ENCODE results near the gene UBXN6. TPM values are rescaled to one million over a fixed set of nuclear protein-coding genes. Genes with fewer than 3 reads are reported as not detected.

The UBXN6 gene
- total RNA-seq, 1 donor, result 53.4 TPM

- Histone ChIP-seq H3K9me3 (ENCODE audit: low read depth, low read length) (no peaks in the 10 kb centered on the region), H3K4me3 (ENCODE audit: low read length) (no peak overlapping the region), H3K4me1 (ENCODE audit: insufficient read depth, low read length) (no peaks in the 10 kb centered on the region), H3K27me3 (ENCODE audit: insufficient read depth, low read length) (no peaks in the 10 kb centered on the region)
These were observed 41.1 kb upstream of the UBXN6 start for GRCh38 chr19:4498694-4499093.

DNA sequence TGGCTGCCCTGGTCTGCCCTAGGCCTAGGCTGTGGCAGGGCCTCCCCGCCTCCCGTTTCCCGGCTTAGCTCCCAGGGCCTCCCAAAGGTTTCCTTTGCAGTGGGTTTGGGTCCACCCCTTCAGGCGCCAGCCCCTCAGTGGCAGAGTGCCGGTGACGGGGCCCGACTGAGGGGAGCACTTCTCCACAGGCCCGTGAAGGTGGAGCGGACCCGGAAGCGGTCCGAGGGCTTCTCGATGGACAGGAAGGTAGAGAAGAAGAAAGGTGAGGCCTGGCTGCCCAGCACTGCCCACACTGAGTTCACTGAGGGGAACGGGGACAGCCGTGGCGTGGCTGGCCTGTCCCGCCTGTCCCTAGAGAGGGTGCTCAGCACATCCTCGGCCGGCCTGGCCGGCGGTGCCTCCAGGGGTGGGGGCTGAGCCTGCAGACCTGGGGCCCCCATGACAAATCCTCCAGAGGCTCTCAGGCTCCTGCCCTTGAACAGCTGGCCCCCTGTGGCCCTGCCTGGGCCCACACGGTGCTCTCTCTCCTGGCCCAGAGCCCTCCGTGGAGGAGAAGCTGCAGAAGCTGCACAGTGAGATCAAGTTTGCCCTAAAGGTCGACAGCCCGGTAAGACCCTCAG lies 40.3 kb upstream of the UBXN6 start:
- H3K4me1 ChIP-seq (ENCODE audit: insufficient read depth, low read length), result no peaks in the 10 kb centered on the region
- no peaks in the 10 kb centered on the region for H3K9me3 ChIP-seq (ENCODE audit: low read depth, low read length)
- no peaks in the 10 kb centered on the region for H3K27me3 ChIP-seq (ENCODE audit: insufficient read depth, low read length)

DNA sequence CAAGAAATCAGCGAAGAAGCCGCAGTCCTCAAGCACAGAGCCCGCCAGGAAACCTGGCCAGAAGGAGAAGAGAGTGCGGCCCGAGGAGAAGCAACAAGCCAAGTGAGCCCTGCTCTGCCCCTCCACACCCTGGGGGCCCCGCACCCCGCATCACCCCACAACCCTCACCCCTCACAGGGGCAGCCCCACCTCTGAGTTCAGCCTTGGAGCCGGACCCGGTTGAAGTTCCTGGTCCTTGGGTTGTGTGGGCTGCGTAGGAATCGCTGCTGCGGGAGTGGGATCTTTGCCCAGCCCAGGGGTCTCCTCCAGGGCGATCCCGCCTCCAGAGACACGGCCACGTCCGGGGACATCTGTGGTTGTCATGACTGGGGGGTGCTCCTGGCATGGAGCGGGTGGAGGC lies 38.7 kb upstream of the UBXN6 start:
- Histone ChIP-seq H3K9me3 (ENCODE audit: low read depth, low read length) (no peaks in the 10 kb centered on the region), H3K27me3 (ENCODE audit: insufficient read depth, low read length) (no peaks in the 10 kb centered on the region), H3K4me1 (ENCODE audit: insufficient read depth, low read length) (no peaks in the 10 kb centered on the region), H3K4me3 (ENCODE audit: low read length) (no peak overlapping the region)

More for the DNA sequence above, 40.3 kb upstream of the UBXN6 start:
- H3K4me3 ChIP-seq (ENCODE audit: low read length), result no peak overlapping the region

DNA sequence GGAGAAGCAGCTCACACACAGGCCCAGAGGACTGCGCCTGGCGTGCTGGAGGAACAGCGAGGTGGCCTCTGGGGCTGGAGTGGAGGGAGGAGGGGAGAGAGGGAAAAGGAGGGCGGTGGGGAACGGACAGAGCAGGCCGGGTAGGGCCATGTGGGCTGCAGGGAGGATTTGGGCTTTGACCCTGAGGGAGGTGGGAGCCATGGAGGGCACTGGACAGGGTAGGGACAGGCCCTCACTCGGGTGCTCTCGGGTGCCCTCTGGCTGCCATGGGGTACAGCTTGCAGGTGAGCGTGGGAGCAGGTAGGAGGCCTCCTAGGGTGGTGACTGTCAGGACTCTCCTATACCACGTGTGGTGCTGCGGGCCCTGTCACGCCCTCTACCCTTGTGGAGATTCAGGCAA lies 37.9 kb upstream of the UBXN6 start:
- H3K9me3 ChIP-seq (ENCODE audit: low read depth, low read length), result no peaks in the 10 kb centered on the region
- no peaks in the 10 kb centered on the region for H3K27me3 ChIP-seq (ENCODE audit: insufficient read depth, low read length)
- no peak overlapping the region for H3K4me3 ChIP-seq (ENCODE audit: low read length)
- H3K4me1 ChIP-seq (ENCODE audit: insufficient read depth, low read length), result no peaks in the 10 kb centered on the region

- no peaks in the 10 kb centered on the region for H3K27me3 ChIP-seq (ENCODE audit: insufficient read depth, low read length)
- H3K4me1 ChIP-seq (ENCODE audit: insufficient read depth, low read length), result no peaks in the 10 kb centered on the region
- H3K4me3 ChIP-seq (ENCODE audit: low read length), result no peak overlapping the region
- no peaks in the 10 kb centered on the region for H3K9me3 ChIP-seq (ENCODE audit: low read depth, low read length)
These were observed 37.1 kb upstream of the UBXN6 start for GRCh38 chr19:4494691-4495064.

- H3K4me3 ChIP-seq (ENCODE audit: low read length), result no peak overlapping the region
- no peaks in the 10 kb centered on the region for H3K4me1 ChIP-seq (ENCODE audit: insufficient read depth, low read length)
- H3K27me3 ChIP-seq (ENCODE audit: insufficient read depth, low read length), result no peaks in the 10 kb centered on the region
- no peaks in the 10 kb centered on the region for H3K9me3 ChIP-seq (ENCODE audit: low read depth, low read length)
These were observed 36.5 kb upstream of the UBXN6 start for GRCh38 chr19:4493929-4494690.

GRCh38 chr19:4493104-4493928 lies 35.7 kb upstream of the UBXN6 start:
- H3K4me3 ChIP-seq (ENCODE audit: low read length), result no peak overlapping the region
- no peaks in the 10 kb centered on the region for H3K27me3 ChIP-seq (ENCODE audit: insufficient read depth, low read length)
- H3K4me1 ChIP-seq (ENCODE audit: insufficient read depth, low read length), result no peaks in the 10 kb centered on the region
- H3K9me3 ChIP-seq (ENCODE audit: low read depth, low read length), result no peaks in the 10 kb centered on the region

GRCh38 chr19:4492337-4493103 lies 34.9 kb upstream of the UBXN6 start:
- Histone ChIP-seq H3K4me1 (ENCODE audit: insufficient read depth, low read length) (no peaks in the 10 kb centered on the region), H3K4me3 (ENCODE audit: low read length) (no peak overlapping the region), H3K9me3 (ENCODE audit: low read depth, low read length) (no peaks in the 10 kb centered on the region), H3K27me3 (ENCODE audit: insufficient read depth, low read length) (no peaks in the 10 kb centered on the region)

DNA sequence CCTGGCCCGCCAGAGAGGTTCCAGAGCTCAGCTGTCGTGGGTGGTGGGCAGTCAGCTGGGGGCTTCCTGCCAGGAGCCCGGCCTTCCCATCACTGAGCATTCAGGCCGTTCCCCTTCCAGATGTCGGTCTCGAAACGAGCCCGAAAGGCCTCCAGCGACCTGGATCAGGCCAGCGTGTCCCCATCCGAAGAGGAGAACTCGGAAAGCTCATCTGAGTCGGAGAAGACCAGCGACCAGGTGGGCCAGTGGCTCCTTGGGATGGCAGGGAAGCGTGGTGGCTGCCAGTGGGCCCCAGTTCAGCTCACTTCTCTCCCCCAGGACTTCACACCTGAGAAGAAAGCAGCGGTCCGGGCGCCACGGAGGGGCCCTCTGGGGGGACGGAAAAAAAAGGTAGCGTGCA lies 33.9 kb upstream of the UBXN6 start:
- Histone ChIP-seq H3K4me3 (ENCODE audit: low read length) (no peak overlapping the region), H3K9me3 (ENCODE audit: low read depth, low read length) (no peaks in the 10 kb centered on the region), H3K27me3 (ENCODE audit: insufficient read depth, low read length) (no peaks in the 10 kb centered on the region), H3K4me1 (ENCODE audit: insufficient read depth, low read length) (no peaks in the 10 kb centered on the region)

DNA sequence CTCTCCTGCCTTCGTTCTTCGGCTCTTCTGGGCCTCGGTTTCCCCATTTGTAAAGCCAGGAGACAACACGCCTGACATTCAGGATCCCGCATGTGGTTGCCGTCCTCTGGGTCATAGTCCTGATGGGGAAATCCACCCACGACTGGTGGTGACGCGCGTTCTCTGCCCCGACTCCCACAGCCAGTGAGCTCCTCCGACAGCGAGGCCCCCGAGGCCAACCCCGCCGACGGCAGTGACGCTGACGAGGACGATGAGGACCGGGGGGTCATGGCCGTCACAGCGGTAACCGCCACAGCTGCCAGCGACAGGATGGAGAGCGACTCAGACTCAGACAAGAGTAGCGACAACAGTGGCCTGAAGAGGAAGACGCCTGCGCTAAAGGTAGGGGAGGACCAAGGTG lies 30.9 kb upstream of the UBXN6 start:
- Histone ChIP-seq H3K9me3 (ENCODE audit: low read depth, low read length) (no peaks in the 10 kb centered on the region), H3K27me3 (ENCODE audit: insufficient read depth, low read length) (no peaks in the 10 kb centered on the region), H3K4me3 (ENCODE audit: low read length) (no peak overlapping the region), H3K4me1 (ENCODE audit: insufficient read depth, low read length) (no peaks in the 10 kb centered on the region)

DNA sequence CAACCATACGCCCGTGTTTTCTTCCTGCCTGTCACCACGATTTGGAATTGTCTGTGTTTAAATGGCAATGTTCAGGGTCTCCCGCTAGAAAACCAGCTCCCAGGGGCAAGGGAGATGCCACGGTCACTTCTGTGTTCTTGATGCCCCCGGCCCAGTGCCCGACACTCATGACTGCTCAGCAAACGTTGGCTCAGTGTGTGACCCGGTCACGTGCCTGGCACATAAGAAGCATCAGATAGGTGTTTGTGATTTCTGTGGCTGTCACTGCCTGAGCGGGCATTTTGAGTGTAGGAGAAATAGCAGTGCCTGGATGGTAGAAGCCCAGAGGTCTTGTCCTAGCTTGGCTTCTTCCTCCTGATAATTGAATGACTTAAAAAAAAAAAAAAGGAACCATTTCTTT lies 30.0 kb upstream of the UBXN6 start:
- H3K4me1 ChIP-seq (ENCODE audit: insufficient read depth, low read length), result no peaks in the 10 kb centered on the region
- no peak overlapping the region for H3K4me3 ChIP-seq (ENCODE audit: low read length)
- H3K9me3 ChIP-seq (ENCODE audit: low read depth, low read length), result no peaks in the 10 kb centered on the region
- no peaks in the 10 kb centered on the region for H3K27me3 ChIP-seq (ENCODE audit: insufficient read depth, low read length)

DNA sequence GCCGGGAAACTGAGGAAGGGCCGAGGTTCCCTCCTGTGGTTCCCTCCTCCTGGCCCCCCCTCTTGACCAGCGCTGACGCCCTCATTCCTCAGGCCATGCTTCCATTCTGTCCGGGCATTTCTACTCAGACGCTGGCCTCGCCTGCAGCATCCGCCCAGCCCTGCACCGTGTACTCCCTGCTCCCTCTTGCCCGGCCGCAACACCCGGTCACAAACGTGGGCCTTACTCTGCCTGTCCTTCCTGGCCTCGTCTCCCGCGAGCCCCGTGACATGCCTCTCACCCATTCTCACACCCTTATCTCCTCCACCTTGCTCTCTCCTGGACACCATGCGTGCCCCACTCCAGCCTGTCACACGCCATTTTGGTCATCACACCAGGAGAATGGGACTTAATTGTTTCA lies 25.8 kb upstream of the UBXN6 start:
- H3K4me1 ChIP-seq (ENCODE audit: insufficient read depth, low read length), result no peaks in the 10 kb centered on the region
- no peaks in the 10 kb centered on the region for H3K9me3 ChIP-seq (ENCODE audit: low read depth, low read length)
- H3K4me3 ChIP-seq (ENCODE audit: low read length), result no peak overlapping the region
- H3K27me3 ChIP-seq (ENCODE audit: insufficient read depth, low read length), result no peaks in the 10 kb centered on the region

DNA sequence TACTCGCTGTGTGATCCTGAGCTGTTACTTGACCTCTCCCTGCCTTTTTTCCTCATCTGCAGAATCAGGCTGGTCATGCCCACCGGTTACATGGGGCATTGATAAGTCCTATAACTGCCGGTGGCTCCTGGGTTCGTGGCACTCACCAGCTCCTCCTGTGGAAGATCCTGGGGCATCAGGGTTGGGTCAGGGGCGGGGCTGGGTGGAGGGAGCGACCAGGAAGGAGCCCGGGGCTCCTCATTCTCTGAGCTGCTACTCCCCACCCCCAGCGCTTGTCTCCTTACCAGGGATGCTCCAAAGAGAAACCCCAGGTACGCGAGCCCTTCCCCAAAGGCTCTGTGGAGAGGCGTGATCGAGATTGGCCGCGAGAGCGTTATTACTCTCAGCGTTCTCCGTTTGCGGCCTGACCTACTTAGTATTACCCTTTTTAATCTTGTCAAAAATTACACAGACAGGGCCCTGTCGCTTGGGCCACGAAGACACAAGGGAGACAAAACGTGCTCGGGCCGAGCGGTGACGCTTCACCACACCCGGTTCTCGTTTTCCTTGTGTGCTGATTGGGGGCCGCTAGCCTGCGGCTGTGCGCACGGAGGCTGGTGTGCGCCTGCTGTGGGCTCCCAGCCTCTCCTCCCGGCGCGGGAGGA lies 25.2 kb upstream of the UBXN6 start:
- no peaks in the 10 kb centered on the region for H3K27me3 ChIP-seq (ENCODE audit: insufficient read depth, low read length)
- H3K4me1 ChIP-seq (ENCODE audit: insufficient read depth, low read length), result no peaks in the 10 kb centered on the region
- no peak overlapping the region for H3K4me3 ChIP-seq (ENCODE audit: low read length)
- no peaks in the 10 kb centered on the region for H3K9me3 ChIP-seq (ENCODE audit: low read depth, low read length)

DNA sequence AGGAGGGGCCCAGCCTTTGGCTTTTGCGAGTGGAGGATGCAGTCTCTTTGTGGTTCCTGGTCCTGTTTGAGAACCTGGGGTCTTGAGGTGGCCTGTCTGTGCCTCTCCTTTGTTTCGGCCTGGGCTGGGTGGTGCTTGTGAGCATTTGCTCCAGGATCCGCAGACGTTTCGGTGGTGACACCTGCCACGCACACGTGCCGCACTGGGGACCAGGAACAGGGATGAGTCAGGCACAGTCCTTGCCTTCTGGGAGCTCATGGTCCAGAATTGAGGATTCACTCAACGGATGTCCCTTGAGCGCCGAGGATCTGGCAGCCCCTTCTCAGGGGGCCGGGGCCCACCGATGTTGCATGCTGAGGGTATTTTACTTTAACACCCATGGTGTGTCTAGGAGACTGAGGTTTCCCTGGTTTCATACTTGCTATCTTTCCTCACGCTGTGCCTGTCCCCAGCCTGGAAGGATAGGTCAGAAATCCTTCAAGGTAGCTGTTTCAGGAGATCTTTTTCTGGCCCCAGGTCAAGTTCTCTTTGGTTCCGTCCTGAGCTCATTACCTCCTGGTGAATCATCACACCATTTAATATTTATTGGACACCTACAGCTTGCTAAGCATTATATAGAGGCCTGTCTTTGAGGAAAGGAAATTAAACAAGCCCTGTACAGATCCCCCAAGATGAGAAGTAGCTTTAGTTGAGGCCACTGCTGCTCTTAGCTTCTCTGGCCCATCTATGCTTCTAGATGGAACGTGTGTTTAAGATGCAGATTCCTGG lies 19.6 kb upstream of the UBXN6 start:
- Histone ChIP-seq H3K4me3 (ENCODE audit: low read length) (no peak overlapping the region), H3K4me1 (ENCODE audit: insufficient read depth, low read length) (peaks cover 21% of the 10 kb centered on the region)

More for the DNA sequence above, 19.6 kb upstream of the UBXN6 start:
- Histone ChIP-seq H3K9me3 (ENCODE audit: low read depth, low read length) (no peaks in the 10 kb centered on the region), H3K27me3 (ENCODE audit: insufficient read depth, low read length) (no peaks in the 10 kb centered on the region)

Measured in mononuclear cell (primary cell).